Activated CD4-positive, CD25-positive, alpha-beta regulatory T cell (primary cell): ENCODE data around the gene E2F3.

Experiments
- DNase-seq, 4 experiments: peaks; one replicate each; lab custom pipeline; 2025; lab: John Stamatoyannopoulos, UW

The E2F3 gene

GRCh38 chr6:20402342-20403069 is 827 bp downstream of the E2F3 start:
- DNase-seq = peak in 2 of 4 experiments; percentile 20 to 32

DNA sequence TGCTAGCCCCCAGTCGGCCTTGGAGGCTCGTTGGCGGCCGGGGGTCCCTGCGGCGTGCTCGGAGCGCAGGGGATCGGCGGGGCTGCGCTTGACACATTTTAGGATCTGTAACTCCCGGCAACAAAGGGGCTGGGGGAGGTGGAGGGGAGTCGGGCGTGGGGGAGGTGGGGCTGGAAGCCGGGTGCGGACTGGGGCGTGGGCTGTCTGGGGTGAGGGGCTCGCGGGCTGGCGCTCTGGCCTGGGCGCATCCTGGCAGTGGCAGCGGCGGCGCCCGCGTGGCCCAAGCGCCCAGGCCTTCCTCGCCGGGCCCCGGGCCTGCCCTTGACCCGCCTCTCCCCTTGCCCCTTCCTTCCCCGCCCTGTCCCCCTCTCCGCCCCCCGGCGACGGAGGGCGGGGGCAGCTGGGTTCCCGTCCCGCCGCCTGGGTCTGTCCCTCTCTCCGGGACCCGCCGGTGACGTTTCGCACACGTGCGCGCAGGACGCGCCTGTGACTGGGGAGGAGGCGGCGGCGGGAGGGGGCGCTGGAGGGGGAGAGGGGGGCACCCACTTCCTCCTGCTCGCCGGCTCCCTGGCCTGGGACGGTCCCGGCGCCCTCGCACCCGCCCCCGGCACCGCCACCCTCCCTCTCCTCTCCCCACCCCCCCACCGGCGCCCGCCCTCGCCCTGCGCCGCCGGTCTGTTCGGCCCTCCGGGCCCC is 1.5 kb downstream of the E2F3 start:
- peak; percentile 71 to 86 (median 79) for DNase-seq

GRCh38 chr6:20403766-20404640 is 2.3 kb downstream of the E2F3 start:
- DNase-seq = peak; percentile 58 to 83 (median 73)

DNA sequence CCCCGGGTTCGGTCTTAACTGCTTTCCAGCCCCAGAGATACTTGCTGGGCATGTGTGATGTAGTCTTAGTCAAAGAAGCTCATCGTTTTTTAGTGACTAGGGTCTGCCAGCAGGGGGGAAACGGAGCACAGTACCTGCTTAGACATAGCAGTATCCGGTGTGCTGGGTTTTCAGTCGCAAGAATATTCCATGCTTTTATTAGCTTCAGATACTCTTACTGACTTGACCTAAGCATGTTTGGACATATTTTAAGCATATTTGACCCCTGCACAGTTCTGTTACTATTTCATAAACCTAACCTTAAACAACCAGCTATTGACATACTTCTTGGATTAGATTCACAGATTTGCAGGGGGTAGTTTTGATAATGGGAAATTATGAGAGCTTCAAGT is 3.0 kb downstream of the E2F3 start:
- peak; percentile 15 to 52 (median 48) for DNase-seq

GRCh38 chr6:20408851-20409250 is 7.2 kb downstream of the E2F3 start:
- DNase-seq = no peak

DNA sequence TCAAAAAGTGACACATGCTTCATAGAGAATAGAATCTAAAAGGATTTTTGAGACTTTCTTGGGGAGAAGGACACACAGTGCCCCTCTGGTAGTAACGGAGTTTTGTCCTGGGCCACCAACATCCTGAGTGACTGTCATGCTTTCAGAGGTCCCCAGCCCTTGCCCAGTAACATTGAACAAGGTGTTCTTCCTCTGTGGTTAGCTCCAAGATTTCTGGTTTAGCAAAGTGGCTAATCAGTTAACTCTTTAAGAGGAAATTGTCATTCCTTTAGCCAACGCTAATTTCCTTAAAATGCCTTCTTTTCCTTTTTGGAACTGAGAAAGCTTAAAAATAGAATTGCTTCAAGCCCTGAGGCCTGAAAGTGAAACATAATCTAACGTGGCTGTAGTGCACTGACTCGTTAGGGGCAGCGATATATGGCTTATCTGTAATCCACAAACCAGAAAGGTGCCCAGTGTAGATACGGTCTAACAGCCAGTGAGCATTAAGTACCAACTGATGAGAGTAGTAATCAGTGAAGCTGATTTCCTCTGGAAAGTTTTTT is 7.8 kb downstream of the E2F3 start:
- no peak for DNase-seq

DNA sequence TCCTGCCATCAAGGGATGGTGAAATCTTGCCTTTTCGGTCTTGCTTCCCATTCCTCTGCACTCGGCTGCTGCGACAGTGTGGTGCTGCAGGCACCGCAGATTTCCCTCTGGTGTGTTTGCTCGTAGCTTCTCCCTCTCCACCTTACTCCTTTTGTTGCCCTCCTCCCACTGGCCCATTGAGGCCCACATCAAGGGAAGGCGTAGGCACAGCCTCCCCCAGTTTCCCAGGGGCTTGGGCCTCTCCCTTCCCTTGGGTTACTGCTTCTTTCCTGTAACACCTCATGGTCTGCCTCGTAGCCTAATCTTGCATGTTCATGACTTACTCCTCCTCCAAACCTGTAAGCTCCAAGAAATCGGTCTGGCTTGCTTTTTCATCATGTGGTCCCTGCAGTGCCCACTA is 9.9 kb downstream of the E2F3 start:
- DNase-seq = no peak

DNA sequence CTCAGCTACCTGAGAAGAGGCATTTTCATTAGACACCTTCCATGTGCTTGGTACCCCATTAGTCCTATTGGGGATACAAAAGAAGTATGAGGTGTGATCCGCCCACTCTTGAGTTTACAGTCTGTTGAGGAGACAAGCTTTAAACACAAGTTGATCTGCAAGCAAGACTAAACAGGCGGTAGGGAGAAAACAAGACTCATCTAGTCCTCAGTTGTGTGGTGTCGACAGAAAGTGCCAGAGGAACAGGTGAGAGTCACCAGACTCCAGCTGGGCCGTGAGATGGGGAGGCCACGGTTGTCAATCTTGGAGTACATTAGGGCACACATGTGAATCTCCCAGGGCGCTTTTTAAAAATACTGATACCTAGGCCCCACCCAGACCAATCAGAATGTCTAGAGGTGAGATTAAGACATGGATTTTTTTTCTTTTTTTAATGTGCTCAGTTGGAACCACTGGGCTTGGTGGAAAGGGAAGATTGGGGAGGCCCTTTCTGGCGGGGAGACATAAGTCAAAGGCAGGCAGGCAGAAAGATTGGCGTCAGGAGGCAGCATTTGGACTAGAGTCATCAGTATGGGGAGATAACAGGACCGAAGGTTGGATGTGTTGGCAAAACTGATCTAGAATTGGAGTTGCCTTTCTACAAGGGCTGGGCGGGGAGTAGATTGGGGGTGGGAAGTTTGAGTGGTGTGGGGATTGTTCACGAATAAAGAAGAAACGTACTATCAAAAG is 10.4 kb downstream of the E2F3 start:
- DNase-seq = no peak

DNA sequence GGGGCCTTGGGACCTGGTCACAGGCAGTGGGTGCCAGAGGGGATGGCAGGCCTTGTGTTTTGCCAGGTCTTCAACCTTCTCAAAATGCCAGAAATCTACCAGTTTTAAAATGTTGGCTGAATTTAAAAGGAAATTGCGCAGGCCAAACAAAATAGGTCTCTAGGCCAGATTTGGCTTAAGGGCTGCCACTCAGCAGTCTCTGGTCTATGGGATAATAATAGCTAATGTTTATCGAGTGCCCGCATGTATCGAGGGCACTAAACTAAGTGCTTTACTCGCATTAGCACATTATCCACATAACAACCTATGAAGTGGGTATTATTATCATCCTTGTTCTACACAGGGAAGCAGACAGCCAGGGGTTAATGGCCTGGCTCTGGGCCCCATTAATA is 11.0 kb downstream of the E2F3 start:
- no peak for DNase-seq

DNA sequence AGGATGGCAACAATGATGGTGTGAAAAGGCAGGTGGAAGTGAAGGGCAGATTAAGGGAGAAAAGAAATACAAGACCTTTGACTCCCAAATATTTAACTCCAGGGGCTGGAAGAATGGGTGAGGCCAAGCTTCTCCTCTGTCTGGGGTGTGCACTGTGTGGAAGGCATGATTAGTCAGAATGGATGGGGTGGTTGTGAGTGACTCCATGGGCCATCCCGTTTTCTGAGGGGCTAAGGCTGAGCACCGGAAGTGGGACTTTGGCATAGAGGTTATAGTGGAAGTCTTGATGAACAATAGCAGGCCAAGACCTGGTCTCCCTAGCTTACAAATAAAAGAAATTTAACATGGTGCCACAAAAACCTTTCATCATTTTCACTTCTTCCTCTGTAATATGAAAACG is 12.1 kb downstream of the E2F3 start:
- DNase-seq = no peak

GRCh38 chr6:20414711-20415110 is 13.0 kb downstream of the E2F3 start:
- DNase-seq = no peak

DNA sequence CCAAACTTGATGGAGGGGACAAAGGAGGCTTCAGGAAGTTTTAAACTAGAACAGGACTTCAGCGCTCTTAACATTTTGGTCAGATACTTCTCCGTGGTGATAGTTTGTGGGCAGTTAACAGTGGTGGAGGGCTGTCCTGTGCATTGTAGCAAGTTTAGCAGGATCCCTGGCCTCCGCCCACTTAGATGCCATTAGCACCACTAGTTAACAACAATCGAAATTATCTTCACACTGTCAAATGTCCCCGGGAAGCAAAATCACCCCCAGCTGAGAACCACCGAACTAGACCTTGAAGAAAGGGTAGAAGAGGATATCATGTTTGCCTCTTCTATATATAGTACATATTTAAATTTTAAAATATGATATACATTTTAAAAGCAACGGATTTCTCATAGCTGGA is 13.6 kb downstream of the E2F3 start:
- no peak for DNase-seq

DNA sequence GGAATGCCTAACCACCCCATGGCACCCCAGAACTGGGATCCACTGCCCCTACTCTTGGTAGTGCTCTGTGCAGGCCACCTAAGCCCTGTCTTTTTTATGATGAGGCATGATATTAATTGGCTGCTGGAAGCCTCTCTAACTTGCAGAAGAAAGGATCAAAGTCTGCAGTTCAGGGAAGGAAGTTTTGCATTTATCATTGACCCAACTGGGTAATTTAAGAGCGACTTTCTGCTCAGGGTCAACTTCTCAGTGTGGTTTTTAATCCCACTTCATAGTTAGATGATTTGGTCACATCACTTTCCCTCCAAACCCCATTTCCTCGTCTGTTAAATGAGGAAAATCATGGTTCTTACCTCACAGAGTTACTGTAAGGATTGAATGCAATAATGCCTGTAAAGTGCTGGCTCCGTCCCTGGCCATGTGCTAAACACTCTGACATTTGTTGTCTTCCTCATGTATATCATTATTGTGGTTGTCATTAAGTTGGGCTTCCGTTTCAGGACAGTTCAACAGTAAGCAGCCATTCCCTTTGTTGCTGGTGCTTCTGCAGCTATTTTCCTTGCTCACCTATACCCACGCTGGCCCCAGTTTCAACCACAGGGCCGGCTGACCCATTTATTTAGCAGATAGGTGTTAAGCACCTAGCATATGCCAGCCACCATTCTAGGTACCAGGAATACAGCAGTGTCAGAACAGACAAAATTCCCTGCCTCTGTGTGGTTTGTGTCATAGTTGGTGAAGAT is 14.2 kb downstream of the E2F3 start:
- no peak for DNase-seq

- no peak for DNase-seq
These were observed 15.1 kb downstream of the E2F3 start for GRCh38 chr6:20416567-20417345.

DNA sequence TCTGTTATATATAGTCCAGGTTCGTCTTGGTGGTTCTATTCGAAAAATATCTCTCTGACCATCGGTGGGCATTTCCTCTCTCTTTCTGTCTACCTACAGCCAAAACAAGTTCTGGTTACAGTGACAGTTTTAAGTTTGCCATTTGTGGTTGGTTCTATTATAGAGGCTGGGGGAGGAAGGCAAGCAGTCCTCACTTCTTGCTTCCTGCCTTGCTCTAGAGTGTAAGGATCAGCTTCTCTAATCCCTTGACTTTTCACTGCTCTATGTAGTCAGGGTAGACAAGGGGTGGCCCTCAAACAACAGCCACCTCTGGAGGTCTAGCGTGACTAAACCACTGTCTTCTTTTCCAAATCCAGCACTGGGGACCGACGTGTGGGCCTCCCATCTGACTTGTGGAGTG is 16.1 kb downstream of the E2F3 start:
- DNase-seq = no peak

DNA sequence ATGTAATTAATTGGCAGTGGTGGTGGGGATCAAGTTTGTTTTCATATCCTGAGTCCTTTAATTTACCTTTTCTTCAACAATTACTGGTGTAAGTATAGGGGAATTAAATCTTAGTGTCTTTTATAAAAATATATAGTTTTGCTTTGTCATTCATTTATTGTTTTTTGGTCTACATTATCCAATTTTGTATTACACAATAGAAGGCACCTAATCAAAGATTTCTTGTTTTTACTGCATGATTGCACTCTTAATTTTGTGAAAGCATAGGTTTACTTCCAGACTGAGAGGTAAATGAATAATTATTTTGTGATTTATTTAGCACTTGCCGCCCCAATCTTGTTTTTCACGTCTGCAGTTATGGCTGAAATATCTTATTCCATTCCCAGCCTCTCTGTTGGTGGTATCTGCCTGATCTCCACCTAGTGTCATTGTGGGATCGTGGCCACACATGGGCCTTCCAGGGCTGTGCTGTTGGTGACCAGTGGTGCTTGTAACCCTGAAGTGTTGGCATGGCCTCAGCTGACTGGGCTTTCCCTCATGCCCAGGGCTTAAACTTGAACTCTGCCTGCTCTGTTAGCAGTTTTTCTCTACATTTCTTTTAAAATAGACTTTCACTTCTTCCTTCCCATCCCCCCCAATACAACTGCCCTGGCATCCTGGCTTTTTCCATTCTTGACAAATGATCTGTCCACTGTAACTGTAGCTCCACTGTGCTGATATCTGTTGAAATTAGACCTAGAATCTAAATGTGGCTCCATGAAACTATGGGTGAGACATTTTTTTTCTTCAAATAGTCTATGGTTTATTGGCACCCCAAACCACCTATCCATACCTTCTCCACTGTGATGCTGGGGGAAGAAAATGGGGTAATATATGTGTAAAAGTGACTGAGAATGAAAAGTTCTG is 24.8 kb downstream of the E2F3 start:
- no peak for DNase-seq

GRCh38 chr6:20427856-20428255 is 26.2 kb downstream of the E2F3 start:
- DNase-seq = no peak

DNA sequence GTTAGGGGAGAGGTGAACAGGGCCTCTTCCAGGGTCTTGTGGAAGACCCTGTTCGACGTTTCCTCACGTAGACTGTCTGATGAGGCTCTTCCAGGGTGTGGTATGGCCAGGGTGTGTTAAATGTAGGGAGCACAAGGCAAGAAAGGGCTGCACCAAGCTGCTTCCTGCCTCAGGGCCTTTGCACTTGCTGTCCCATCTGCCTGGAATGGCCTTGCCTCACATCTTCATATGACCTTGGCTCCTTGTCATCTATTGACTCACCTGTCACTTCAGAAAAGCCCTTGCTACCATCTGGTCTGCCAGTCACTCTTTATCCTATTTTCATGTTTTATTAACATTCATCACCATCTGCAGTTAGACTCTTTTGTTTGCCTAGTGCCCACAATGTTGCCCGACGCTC is 31.0 kb downstream of the E2F3 start:
- DNase-seq = no peak

DNA sequence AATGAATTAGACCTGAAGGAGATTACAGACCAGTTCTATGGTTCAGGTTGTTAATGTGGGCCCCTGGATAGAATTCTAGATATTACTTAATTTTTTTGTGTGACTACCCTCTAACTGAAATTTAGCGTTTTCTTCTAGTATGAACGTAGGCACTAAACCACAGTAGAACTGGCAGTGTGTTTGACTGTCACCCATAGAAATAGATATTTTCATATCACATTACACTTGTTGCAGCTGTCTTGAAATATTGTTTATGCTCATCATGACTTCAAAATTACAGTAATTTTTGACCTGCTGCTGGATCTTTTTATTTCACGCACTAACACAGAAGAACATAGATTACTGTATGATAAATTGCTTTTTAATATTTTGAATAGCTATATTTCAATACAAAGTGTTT is 31.6 kb downstream of the E2F3 start:
- no peak for DNase-seq
